Fibroblast of lung (primary cell): ENCODE results near the gene NFATC2IP. TPM values are rescaled to one million over a fixed set of nuclear protein-coding genes. Genes with fewer than 3 reads are reported as not detected.

Experiments
- DNase-seq, 2 donors: peaks; one replicate each; pipeline versions ENCODE4 v3.0.0 to v3.0.0-alpha.2; 2010; ENCODE audit warnings: low read depth in 2 of 2
- H2AFZ ChIP-seq: 2 replicates; pipeline ENCODE4 v1.5.1; 2012; ENCODE audit warnings: low read length, control low read depth, inconsistent platforms
- H3K27ac ChIP-seq: 2 replicates; pipeline ENCODE4 v1.5.1; 2011; ENCODE audit warnings: low read length, control low read depth; ENCODE audit not compliant: insufficient read depth
- H3K27me3 ChIP-seq: 2 replicates; pipeline ENCODE4 v1.5.1; 2011; ENCODE audit warnings: mild to moderate bottlenecking, low read length; ENCODE audit not compliant: control insufficient read depth, insufficient read depth
- H3K36me3 ChIP-seq: 2 replicates; pipeline ENCODE4 v1.5.1; 2011; ENCODE audit warnings: low read length; ENCODE audit not compliant: control insufficient read depth, insufficient read depth
- H3K4me1 ChIP-seq: 2 replicates; pipeline ENCODE4 v1.5.1; 2011; ENCODE audit warnings: low read length; ENCODE audit not compliant: control insufficient read depth, insufficient read depth; ENCODE audit errors: extremely low read depth
- H3K4me2 ChIP-seq: 2 replicates; pipeline ENCODE4 v1.5.1; 2011; ENCODE audit warnings: low read length, control low read depth; ENCODE audit not compliant: insufficient read depth; ENCODE audit errors: extremely low read depth
- H3K4me3 ChIP-seq, 4 experiments: fragments of 200-600 bp in 1 of 4; sonication (generic) in 1 of 4; replicated peaks in 1 of 4; 2 replicates each; pipeline ENCODE4 v1.5.1; 2011 to 2016; ENCODE audit warnings: low read length in 4 of 4, low read depth in 3 of 4, mild to moderate bottlenecking in 3 of 4, control low read depth in 2 of 4, inconsistent platforms in 1 of 4, mixed read lengths in 1 of 4; ENCODE audit not compliant: insufficient read depth in 1 of 4; ENCODE audit errors: control extremely low read depth in 1 of 4
- H3K79me2 ChIP-seq: 2 replicates; pipeline ENCODE4 v1.5.1; 2012; ENCODE audit warnings: mild to moderate bottlenecking, low read length, inconsistent platforms; ENCODE audit not compliant: control insufficient read depth, insufficient read depth
- H3K9ac ChIP-seq: 2 replicates; pipeline ENCODE4 v1.5.1; 2011; ENCODE audit warnings: mild to moderate bottlenecking, low read length, control low read depth; ENCODE audit not compliant: insufficient read depth
- H3K9me3 ChIP-seq: 2 replicates; pipeline ENCODE4 v1.5.1; 2012; ENCODE audit warnings: low read depth, low read length; ENCODE audit not compliant: control insufficient read depth, insufficient read depth
- H4K20me1 ChIP-seq: 2 replicates; pipeline ENCODE4 v1.5.1; 2011; ENCODE audit warnings: low read length; ENCODE audit not compliant: control insufficient read depth, insufficient read depth; ENCODE audit errors: extremely low read depth
- EZH2 ChIP-seq: IDR thresholded peaks from 2 replicates; pipeline ENCODE4 v1.5.1; 2012; ENCODE audit warnings: low read length, control low read depth, mild to moderate bottlenecking; ENCODE audit errors: missing control alignments
- polyA plus RNA-seq, 2 donors: library from polyadenylated mRNA; depleted of rRNA in 1 of 2; stranded (reverse) in 1 of 2; unstranded in 1 of 2; fragments of >200 nt; gene quantifications; 2 replicates each; pipeline ENCODE4 v1.2.1, GENCODE V29; 2011 to 2012; ENCODE audit warnings: missing spikeins in 1 of 2
- total RNA-seq: library from RNA; depleted of rRNA; stranded (reverse); fragments of >200 nt; gene quantifications from 2 replicates; pipeline ENCODE4 v1.2.1, GENCODE V29; 2014
- TF ChIP-seq, protein P1 (sequence below), 2 donors: IDR thresholded peaks in 1 of 2; conservative IDR thresholded peaks in 1 of 2; 1 replicate in 1 of 2; 2 replicates in 1 of 2; pipeline ENCODE4 v1.5.1; 2011 to 2012; ENCODE audit warnings: low read length in 2 of 2, control low read depth in 1 of 2, inconsistent platforms in 1 of 2, low read depth in 1 of 2, mild to moderate bottlenecking in 1 of 2

NFATC2IP gene
- total and polyA plus RNA-seq, 2 donors (not counting 1 experiment from before 2014, with no cell fraction given) = 16.0 to 25.6 TPM

DNA sequence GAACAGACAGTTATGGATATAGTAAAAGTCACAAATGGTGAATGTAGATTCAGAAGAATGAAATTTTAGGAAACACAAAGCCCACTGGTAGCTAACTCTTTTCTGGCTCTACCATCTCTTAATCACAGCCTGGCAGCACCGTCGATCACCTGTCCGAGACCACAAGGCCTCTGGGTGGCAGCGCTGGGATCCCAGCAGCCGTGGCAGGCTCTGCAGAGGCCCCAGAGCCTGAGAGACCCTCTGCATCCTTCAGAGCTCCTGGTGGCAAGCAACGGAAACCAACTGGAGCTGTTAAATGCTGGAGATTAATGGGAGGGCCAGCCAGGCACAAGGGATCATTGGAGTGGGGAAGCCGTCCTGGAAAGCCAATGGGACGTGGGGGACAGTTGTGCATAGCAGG, 60.4 kb downstream of the NFATC2IP start:
- no peak for DNase-seq
- no peaks in the 10 kb centered on the region for H3K9me3 ChIP-seq
- H3K27me3 ChIP-seq = no peaks in the 10 kb centered on the region
- H3K79me2 ChIP-seq = no peaks in the 10 kb centered on the region
- H3K4me2 ChIP-seq = no peak overlapping the region
- no peak overlapping the region for H2AFZ ChIP-seq
- TF ChIP-seq EZH2 = no peak
- TF ChIP-seq, protein P1, sequence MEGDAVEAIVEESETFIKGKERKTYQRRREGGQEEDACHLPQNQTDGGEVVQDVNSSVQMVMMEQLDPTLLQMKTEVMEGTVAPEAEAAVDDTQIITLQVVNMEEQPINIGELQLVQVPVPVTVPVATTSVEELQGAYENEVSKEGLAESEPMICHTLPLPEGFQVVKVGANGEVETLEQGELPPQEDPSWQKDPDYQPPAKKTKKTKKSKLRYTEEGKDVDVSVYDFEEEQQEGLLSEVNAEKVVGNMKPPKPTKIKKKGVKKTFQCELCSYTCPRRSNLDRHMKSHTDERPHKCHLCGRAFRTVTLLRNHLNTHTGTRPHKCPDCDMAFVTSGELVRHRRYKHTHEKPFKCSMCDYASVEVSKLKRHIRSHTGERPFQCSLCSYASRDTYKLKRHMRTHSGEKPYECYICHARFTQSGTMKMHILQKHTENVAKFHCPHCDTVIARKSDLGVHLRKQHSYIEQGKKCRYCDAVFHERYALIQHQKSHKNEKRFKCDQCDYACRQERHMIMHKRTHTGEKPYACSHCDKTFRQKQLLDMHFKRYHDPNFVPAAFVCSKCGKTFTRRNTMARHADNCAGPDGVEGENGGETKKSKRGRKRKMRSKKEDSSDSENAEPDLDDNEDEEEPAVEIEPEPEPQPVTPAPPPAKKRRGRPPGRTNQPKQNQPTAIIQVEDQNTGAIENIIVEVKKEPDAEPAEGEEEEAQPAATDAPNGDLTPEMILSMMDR (conservative IDR thresholded peaks at IDR 0.05 in 1 of 2, IDR thresholded peaks at IDR 0.05 in 1 of 2; ENCODE audit: low read depth in 1 of 2, low read length in 2 of 2) = no peak
- H3K27ac ChIP-seq = no peak overlapping the region
- H4K20me1 ChIP-seq = no peaks in the 10 kb centered on the region
- H3K4me1 ChIP-seq = no peaks in the 10 kb centered on the region
- H3K36me3 ChIP-seq = no peaks in the 10 kb centered on the region
- no peak overlapping the region for H3K9ac ChIP-seq
- H3K4me3 ChIP-seq = no peak overlapping the region

DNA sequence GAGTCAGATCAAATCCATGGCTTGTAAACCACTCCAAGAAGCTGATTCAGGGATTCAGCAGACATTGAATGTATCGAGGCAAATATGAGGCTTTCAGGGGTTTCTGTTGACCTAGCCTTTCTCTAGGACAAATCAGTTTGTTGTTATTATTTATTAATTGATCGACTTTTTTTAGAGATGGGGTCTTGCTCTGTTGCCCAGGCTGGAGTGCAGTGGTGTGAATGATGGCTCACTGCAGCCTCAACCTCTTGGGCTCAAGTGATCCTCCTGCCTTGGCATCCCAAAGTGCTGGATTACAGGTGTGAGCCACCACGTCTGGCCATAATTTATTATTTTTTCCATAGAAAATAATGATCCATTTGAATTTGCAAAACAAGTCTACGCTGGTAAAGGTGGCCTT, 61.1 kb downstream of the NFATC2IP start:
- Histone ChIP-seq H3K9ac (no peak overlapping the region), H3K9me3 (no peaks in the 10 kb centered on the region), H3K79me2 (no peaks in the 10 kb centered on the region), H3K4me3 (no peak overlapping the region), H3K27ac (no peak overlapping the region), H3K4me1 (no peaks in the 10 kb centered on the region), H2AFZ (no peak overlapping the region), H3K36me3 (no peaks in the 10 kb centered on the region), H4K20me1 (no peaks in the 10 kb centered on the region), H3K4me2 (no peak overlapping the region), H3K27me3 (no peaks in the 10 kb centered on the region)
- no peak for TF ChIP-seq EZH2
- TF ChIP-seq, protein P1 (conservative IDR thresholded peaks at IDR 0.05 in 1 of 2, IDR thresholded peaks at IDR 0.05 in 1 of 2; ENCODE audit: low read depth in 1 of 2, low read length in 2 of 2) = no peak
- DNase-seq = no peak

- Histone ChIP-seq H3K4me3 (no peak overlapping the region), H3K4me2 (no peak overlapping the region), H4K20me1 (no peaks in the 10 kb centered on the region), H3K27ac (no peak overlapping the region), H3K27me3 (no peaks in the 10 kb centered on the region), H2AFZ (no peak overlapping the region), H3K9me3 (no peaks in the 10 kb centered on the region), H3K79me2 (no peaks in the 10 kb centered on the region), H3K4me1 (no peaks in the 10 kb centered on the region), H3K9ac (no peak overlapping the region), H3K36me3 (no peaks in the 10 kb centered on the region)
- peak in 1 of 2 donors; percentile 59 for DNase-seq
- no peak for TF ChIP-seq EZH2
- TF ChIP-seq, protein P1 (conservative IDR thresholded peaks at IDR 0.05 in 1 of 2, IDR thresholded peaks at IDR 0.05 in 1 of 2; ENCODE audit: low read depth in 1 of 2, low read length in 2 of 2) = no peak
Observed at GRCh38 chr16:29012913-29013553, 62.3 kb downstream of the NFATC2IP start.
